Natural killer cell (primary cell): ENCODE measurements around the gene POU5F1. TPM values are rescaled to one million over a fixed set of nuclear protein-coding genes. Genes with fewer than 3 reads are reported as not detected.
"Not testable (repeated sequence)": the region's sequence is repeated elsewhere in the genome, so short reads cannot be mapped to it uniquely, and the experiment has no call there.

Experiments used
- ATAC-seq, 3 donors: fragments of 150-1000 bp in 2 of 3; fragments of 200-7000 bp in 1 of 3; cut with Tn5 transposase; 1 replicate in 1 of 3; 2 replicates in 2 of 3; pipeline ENCODE4 v1.10.0; 2021; ENCODE audit warnings: mild to moderate bottlenecking in 2 of 3, moderate library complexity in 2 of 3
- DNase-seq, 2 donors: peaks; one replicate each; pipeline versions ENCODE4 v3.0.0 to v3.0.0-alpha.2; 2013 to 2021; ENCODE audit warnings: mixed read lengths in 1 of 2
- H3K27ac ChIP-seq: one replicate; pipeline ENCODE4 v1.5.1; 2013; ENCODE audit warnings: mild to moderate bottlenecking, low read length
- H3K27me3 ChIP-seq: one replicate; pipeline ENCODE4 v1.6.1; 2013; ENCODE audit warnings: low read length; ENCODE audit not compliant: control insufficient read depth, insufficient read depth
- H3K36me3 ChIP-seq: one replicate; pipeline ENCODE4 v1.6.1; 2013; ENCODE audit warnings: low read length; ENCODE audit not compliant: control insufficient read depth, insufficient read depth
- H3K4me1 ChIP-seq: one replicate; pipeline ENCODE4 v1.6.1; 2013; ENCODE audit warnings: low read length; ENCODE audit not compliant: control insufficient read depth, insufficient read depth
- H3K4me3 ChIP-seq: one replicate; pipeline ENCODE4 v1.5.1; 2013; ENCODE audit warnings: low read length
- H3K9me3 ChIP-seq: one replicate; pipeline ENCODE4 v1.6.1; 2013; ENCODE audit warnings: low read length; ENCODE audit not compliant: control insufficient read depth, insufficient read depth
- H3K27ac Mint-ChIP-seq, 2 donors: one replicate each; pipeline ENCODE4 v1.8.0; 2022; ENCODE audit warnings: mild to moderate bottlenecking in 2 of 2, mixed read lengths in 2 of 2, moderate library complexity in 1 of 2
- H3K27me3 Mint-ChIP-seq, 2 donors: one replicate each; pipeline ENCODE4 v1.8.0; 2022; ENCODE audit warnings: low read depth in 2 of 2, mixed read lengths in 2 of 2
- H3K36me3 Mint-ChIP-seq: one replicate; pipeline ENCODE4 v1.8.0; 2022; ENCODE audit warnings: mixed read lengths
- H3K4me1 Mint-ChIP-seq, 2 donors: one replicate each; pipeline ENCODE4 v1.8.0; 2022; ENCODE audit warnings: mixed read lengths in 2 of 2
- H3K4me3 Mint-ChIP-seq: one replicate; pipeline ENCODE4 v1.8.0; 2022; ENCODE audit warnings: mild to moderate bottlenecking, moderate library complexity, mixed read lengths
- H3K9me3 Mint-ChIP-seq, 2 donors: one replicate each; pipeline ENCODE4 v1.8.0; 2022; ENCODE audit warnings: mixed read lengths in 2 of 2
- CTCF ChIP-seq: fragments of 200-600 bp; IDR thresholded peaks from one replicate; pipeline ENCODE4 v1.8.0; 2022; ENCODE audit warnings: antibody characterized with exemption
- WGBS: methylation state at CpG from one replicate; pipeline ENCODE4 v1.1.7; 2013; ENCODE audit warnings: missing lambda C conversion rate; ENCODE audit not compliant: insufficient coverage; 5-methylcytosine and 5-hydroxymethylcytosine counted together
- intact Hi-C: fragments of 100-400 bp; cut with micrococcal nuclease; formaldehyde crosslinking; loops from one replicate; pipeline ENCODE4 v1.14.2; 2022
- total RNA-seq, 4 donors: library from RNA; stranded (reverse); fragments of 120-200 nt in 1 of 4; gene quantifications; one replicate each; pipeline versions ENCODE4 v1.2.3 to v1.2.4, GENCODE V29; 2013 to 2022

POU5F1 gene
- total RNA-seq, 3 donors from 2014 or later (not counting 1 experiment from before 2014, with no cell fraction given): not detected

- no peaks in the 10 kb centered on the region for H3K27me3 ChIP-seq
These were observed 4.5 kb downstream of the POU5F1 start for GRCh38 chr6:31165986-31166385.

GRCh38 chr6:31165064-31165832 is 5.2 kb downstream of the POU5F1 start:
- H3K4me3 ChIP-seq, H3K36me3 Mint-ChIP-seq, H3K27ac ChIP-seq, intact Hi-C loops, H3K27me3 Mint-ChIP-seq, H3K36me3 ChIP-seq, H3K4me1 Mint-ChIP-seq, ATAC-seq, H3K9me3 ChIP-seq, H3K27ac Mint-ChIP-seq, DNase-seq, H3K4me1 ChIP-seq, H3K9me3 Mint-ChIP-seq, H3K27me3 ChIP-seq, H3K4me3 Mint-ChIP-seq: not testable (repeated sequence)
- 88% methylated on average over 17 of the region's 17 CpGs for WGBS

More at GRCh38 chr6:31165986-31166385, 4.5 kb downstream of the POU5F1 start:
- DNase-seq (no peak), ATAC-seq (no peak)
- no peaks in the 10 kb centered on the region for H3K4me1 ChIP-seq
- Mint-ChIP-seq H3K4me1 (no peaks in the 10 kb centered on the region), H3K27ac (no peak overlapping the region), H3K4me3 (no peak overlapping the region), H3K27me3 (no peaks in the 10 kb centered on the region), H3K36me3 (no peaks in the 10 kb centered on the region), H3K9me3 (no peaks in the 10 kb centered on the region)
- intact Hi-C loops: no loop called here
- 95% methylated on average over 5 of the region's 5 CpGs for WGBS
- no peaks in the 10 kb centered on the region for H3K36me3 ChIP-seq
- H3K9me3 ChIP-seq: no peaks in the 10 kb centered on the region
- no peak overlapping the region for H3K4me3 ChIP-seq
- no peak overlapping the region for H3K27ac ChIP-seq
- TF ChIP-seq CTCF: no peak

- H3K27me3 Mint-ChIP-seq, H3K9me3 ChIP-seq, H3K4me3 Mint-ChIP-seq, H3K9me3 Mint-ChIP-seq, ATAC-seq, H3K36me3 Mint-ChIP-seq, DNase-seq, intact Hi-C loops, H3K27ac ChIP-seq, H3K27ac Mint-ChIP-seq, H3K4me1 ChIP-seq, H3K4me3 ChIP-seq, H3K27me3 ChIP-seq, H3K4me1 Mint-ChIP-seq, H3K36me3 ChIP-seq: not testable (repeated sequence)
- WGBS: 98% methylated on average over 7 of the region's 9 CpGs
These were observed 5.9 kb downstream of the POU5F1 start for GRCh38 chr6:31164475-31165063.

GRCh38 chr6:31163922-31164321 is 6.6 kb downstream of the POU5F1 start:
- ATAC-seq (no peak), DNase-seq (no peak)
- Mint-ChIP-seq H3K36me3 (no peaks in the 10 kb centered on the region), H3K9me3 (no peaks in the 10 kb centered on the region), H3K4me1 (peaks cover 5 to 6% of the 10 kb centered on the region in 2 donors), H3K4me3 (no peak overlapping the region), H3K27ac (no peak overlapping the region), H3K27me3 (no peaks in the 10 kb centered on the region)
- intact Hi-C loops: no loop called here
- Histone ChIP-seq H3K27ac (no peak overlapping the region), H3K4me3 (no peak overlapping the region), H3K4me1 (peaks cover 9% of the 10 kb centered on the region), H3K9me3 (no peaks in the 10 kb centered on the region), H3K36me3 (no peaks in the 10 kb centered on the region), H3K27me3 (no peaks in the 10 kb centered on the region)
- no peak for TF ChIP-seq CTCF
